Cardiac muscle cell (in vitro differentiated cells and primary cell): ENCODE data around the gene RPL39L. TPM values are rescaled to one million over a fixed set of nuclear protein-coding genes. Genes with fewer than 3 reads are reported as not detected.

Experiments
- DNase-seq, 2 donors: peaks; one replicate each; pipeline versions ENCODE4 v3.0.0 to v3.0.0-alpha.2; 2010 to 2017; ENCODE audit warnings: low read depth in 1 of 2, low spot score in 1 of 2
- H3K27ac ChIP-seq: fragments of 200-600 bp; sonication (generic); 2 replicates; pipeline ENCODE4 v1.5.1; 2016
- H3K27me3 ChIP-seq: fragments of 200-600 bp; sonication (generic); 2 replicates; pipeline ENCODE4 v1.6.0; 2016; ENCODE audit warnings: control low read depth
- H3K36me3 ChIP-seq: fragments of 200-600 bp; sonication (generic); 2 replicates; pipeline ENCODE4 v1.5.1; 2016; ENCODE audit warnings: control low read depth
- H3K4me1 ChIP-seq: fragments of 200-600 bp; sonication (generic); 2 replicates; pipeline ENCODE4 v1.8.1; 2017; ENCODE audit warnings: low read depth, mild to moderate bottlenecking, mixed run types
- H3K4me3 ChIP-seq: fragments of 200-600 bp; sonication (generic); 2 replicates; pipeline ENCODE4 v1.5.1; 2016; ENCODE audit warnings: mild to moderate bottlenecking
- H3K9me3 ChIP-seq: fragments of 200-600 bp; sonication (generic); 2 replicates; pipeline ENCODE4 v1.5.1; 2017; ENCODE audit warnings: low read depth, mild to moderate bottlenecking, control low read depth
- CTCF ChIP-seq: IDR thresholded peaks from 2 replicates; pipeline ENCODE4 v1.5.1; 2012; ENCODE audit warnings: low read depth, mild to moderate bottlenecking, low read length
- polyA plus RNA-seq: library from polyadenylated mRNA; unstranded; fragments of >200 nt; fragmentation: Nextera tagmentation; extraction: Ambion mirVana; gene quantifications from 2 replicates; pipeline ENCODE4 v1.2.1, GENCODE V29; 2016
- total RNA-seq: library from RNA; depleted of rRNA; stranded (reverse); fragments of >200 nt; gene quantifications from 2 replicates; pipeline ENCODE4 v1.2.3, GENCODE V29; 2016

The RPL39L gene
- total and polyA plus RNA-seq, 2 experiments from 2014 or later, result 24.8 to 56.2 TPM

- no peaks in the 10 kb centered on the region for H3K9me3 ChIP-seq
- peak; percentile 50 for TF ChIP-seq CTCF
Measured at GRCh38 chr3:187112934-187113793, 26.1 kb downstream of the RPL39L start.

GRCh38 chr3:187110156-187110555 lies 29.1 kb downstream of the RPL39L start:
- no peak for TF ChIP-seq CTCF
- Histone ChIP-seq H3K27me3 (no peaks in the 10 kb centered on the region), H3K4me1 (no peaks in the 10 kb centered on the region), H3K36me3 (no peaks in the 10 kb centered on the region), H3K4me3 (no peak overlapping the region), H3K9me3 (no peaks in the 10 kb centered on the region), H3K27ac (no peak overlapping the region)
- no peak for DNase-seq

More at GRCh38 chr3:187112934-187113793, 26.1 kb downstream of the RPL39L start:
- Histone ChIP-seq H3K4me1 (no peaks in the 10 kb centered on the region), H3K36me3 (no peaks in the 10 kb centered on the region), H3K27me3 (no peaks in the 10 kb centered on the region), H3K4me3 (no peak overlapping the region), H3K27ac (no peak overlapping the region)
- DNase-seq, result peak in 1 of 2 donors; percentile 58

- no peaks in the 10 kb centered on the region for H3K4me1 ChIP-seq
Measured at GRCh38 chr3:187107989-187108388, 31.3 kb downstream of the RPL39L start.

GRCh38 chr3:187105700-187106099 lies 33.6 kb downstream of the RPL39L start:
- no peak overlapping the region for H3K27ac ChIP-seq
- no peak for DNase-seq
- no peak for TF ChIP-seq CTCF
- H3K27me3 ChIP-seq, result no peaks in the 10 kb centered on the region
- no peaks in the 10 kb centered on the region for H3K9me3 ChIP-seq
- no peak overlapping the region for H3K4me3 ChIP-seq
- H3K36me3 ChIP-seq, result no peaks in the 10 kb centered on the region
- H3K4me1 ChIP-seq, result no peaks in the 10 kb centered on the region

More at GRCh38 chr3:187107989-187108388, 31.3 kb downstream of the RPL39L start:
- Histone ChIP-seq H3K9me3 (no peaks in the 10 kb centered on the region), H3K27ac (no peak overlapping the region), H3K36me3 (no peaks in the 10 kb centered on the region), H3K27me3 (no peaks in the 10 kb centered on the region), H3K4me3 (no peak overlapping the region)
- no peak for DNase-seq
- TF ChIP-seq CTCF, result no peak

- Histone ChIP-seq H3K36me3 (no peaks in the 10 kb centered on the region), H3K9me3 (no peaks in the 10 kb centered on the region), H3K4me1 (no peaks in the 10 kb centered on the region), H3K27ac (no peak overlapping the region), H3K4me3 (no peak overlapping the region), H3K27me3 (no peaks in the 10 kb centered on the region)
- peak in 1 of 2 donors; percentile 83 for DNase-seq
- TF ChIP-seq CTCF, result no peak
Measured at GRCh38 chr3:187104933-187105332, 34.4 kb downstream of the RPL39L start.
